Right cardiac atrium (tissue), 5 donors: Measurements from ENCODE around the gene PDZRN3. TPM values are rescaled to one million over a fixed set of nuclear protein-coding genes. Genes with fewer than 3 reads are reported as not detected.

ENCODE experiments used
- ATAC-seq, 2 donors: fragments of 200-7000 bp; cut with Tn5 transposase; one replicate each; pipeline versions ENCODE4 v1.8.0 to v1.9.1; 2020; ENCODE audit warnings: moderate library complexity in 2 of 2, mild to moderate bottlenecking in 1 of 2
- DNase-seq, 3 donors: peaks; one replicate each; pipeline ENCODE4 v3.0.0-alpha.2; 2020
- H3K27ac ChIP-seq: one replicate; pipeline ENCODE4 v1.5.1; 2013; ENCODE audit warnings: mild to moderate bottlenecking, low read length, control low read depth, moderate library complexity
- H3K27me3 ChIP-seq: one replicate; pipeline ENCODE4 v1.6.1; 2013; ENCODE audit not compliant: control insufficient read depth, insufficient read depth
- H3K4me1 ChIP-seq: one replicate; pipeline ENCODE4 v1.6.1; 2013; ENCODE audit warnings: low read length; ENCODE audit not compliant: control insufficient read depth, insufficient read depth
- H3K4me3 ChIP-seq: one replicate; pipeline ENCODE4 v1.5.1; 2013; ENCODE audit warnings: low read length, control low read depth
- H3K9me3 ChIP-seq: one replicate; pipeline ENCODE4 v1.6.1; 2013; ENCODE audit warnings: low read length; ENCODE audit not compliant: control insufficient read depth
- WGBS: extraction: QIAGEN DNeasy Blood & Tissue Kit; methylation state at CpG from one replicate; pipeline ENCODE4 v1.1.7; 2013; 5-methylcytosine and 5-hydroxymethylcytosine counted together
- intact Hi-C, 4 donors: fragments of 100-400 bp; cut with DNase I; formaldehyde crosslinking; loops; one replicate each; pipeline versions ENCODE4 v1.11.0 to v1.14.0; 2022 to 2023
- polyA plus RNA-seq: library from polyadenylated mRNA; stranded (reverse); fragments of 200-250 nt; gene quantifications from one replicate; pipeline ENCODE4 v1.2.3, GENCODE V29; 2013
- total RNA-seq, 4 donors: library from RNA; stranded (reverse); fragmentation: NEBNext Ultra II Directional; extraction: Animal tissue kit (Norgen Biotek cat#: 25700); gene quantifications; one replicate each; pipeline ENCODE4 v1.2.1, GENCODE V29; 2021
- donor health status: healthy with polysubstance abuse.
- donor health status: DM: no; HTN: yes; CAD: no.
- donor health status: DM: no; HTN: no; CAD: no.
- donor health status: DM: no; HTN: yes; CAD: no; lungs with severe emphysema.
- donor health status: DM: yes; HTN: yes; CAD: no.

PDZRN3 gene
- total and polyA plus RNA-seq, 5 donors, result 49.8 to 96.5 (median 70.1) TPM

DNA sequence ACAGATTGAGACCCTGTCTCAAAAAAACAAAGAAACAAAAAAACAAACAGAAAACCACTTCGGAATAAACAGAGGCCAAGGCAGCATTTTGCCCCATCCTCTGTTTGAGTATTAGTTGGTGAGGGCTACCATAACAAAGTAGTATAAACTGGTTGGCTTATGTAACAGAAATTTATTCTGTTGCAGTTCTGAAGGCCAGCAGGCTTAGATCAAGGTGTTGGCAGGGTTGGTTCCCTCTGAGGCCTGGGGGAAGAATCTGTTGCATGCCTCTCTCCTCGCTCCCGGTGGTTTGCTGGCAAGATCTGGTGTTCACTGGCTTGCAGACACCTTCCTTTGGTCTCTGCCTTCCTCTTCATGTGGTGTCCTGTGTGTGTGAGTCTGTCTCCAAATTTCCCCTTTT, 261.6 kb downstream of the PDZRN3 start:
- Histone ChIP-seq H3K9me3 (no peaks in the 10 kb centered on the region), H3K4me1 (no peaks in the 10 kb centered on the region), H3K4me3 (no peak overlapping the region), H3K27ac (no peak overlapping the region), H3K27me3 (no peaks in the 10 kb centered on the region)
- ATAC-seq (no peak), DNase-seq (no peak)
- intact Hi-C loops, result no loop called here
- WGBS, result 77% methylated on average over 3 of the region's 3 CpGs

DNA sequence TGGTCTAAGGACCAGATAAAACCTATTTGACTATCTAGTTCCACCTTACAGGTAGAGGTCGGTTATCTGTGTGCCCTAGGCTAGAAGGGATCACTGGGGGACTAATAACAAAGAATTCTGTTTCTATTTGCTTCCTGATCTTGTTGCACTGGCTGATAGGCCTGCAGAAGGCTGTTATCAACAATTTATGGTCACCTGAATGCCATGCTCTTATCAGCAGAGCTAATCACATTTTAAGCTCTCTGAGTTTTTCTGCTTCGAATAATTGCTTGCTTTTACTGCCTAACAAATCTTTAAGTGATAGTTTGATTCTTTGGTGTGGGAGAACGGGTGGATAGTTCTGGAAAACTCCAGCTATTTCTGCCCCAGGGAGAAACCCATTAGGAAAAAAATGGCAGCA, 263.1 kb downstream of the PDZRN3 start:
- no peak for ATAC-seq
- H3K4me3 ChIP-seq, result no peak overlapping the region
- 43% methylated on average over 3 of the region's 3 CpGs for WGBS

DNA sequence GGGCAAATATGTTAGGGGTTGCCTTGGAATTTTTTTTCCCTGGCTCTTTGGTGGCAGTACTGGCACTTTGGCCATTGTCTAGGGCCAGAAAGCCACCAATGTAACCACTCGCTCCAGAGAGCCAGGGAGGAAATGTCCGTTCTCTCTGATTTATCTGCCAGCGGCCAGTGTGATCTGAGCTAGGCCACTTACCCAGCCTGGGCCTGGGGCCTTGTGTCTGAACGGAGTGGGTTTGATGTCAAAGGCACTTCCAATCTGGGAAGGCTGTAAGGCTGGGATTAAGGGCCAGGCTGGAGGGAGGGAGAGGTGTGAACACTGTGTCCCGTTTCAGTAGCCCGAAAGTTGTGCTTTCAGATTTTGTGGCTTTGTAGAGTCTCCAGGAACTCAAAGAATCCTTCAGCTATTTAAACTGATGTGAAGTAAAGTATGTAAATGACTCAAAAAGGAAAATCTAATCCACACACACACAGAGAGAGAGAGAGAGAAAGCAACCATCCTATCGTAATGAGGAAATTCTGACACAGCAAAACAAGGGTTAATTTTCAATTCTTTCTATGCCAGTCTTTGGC, 271.0 kb downstream of the PDZRN3 start:
- ATAC-seq (no peak), DNase-seq (no peak)
- no peak overlapping the region for H3K27ac ChIP-seq
- no peak overlapping the region for H3K4me3 ChIP-seq
- intact Hi-C loops, result no loop called here
- WGBS, result 74% methylated on average over 7 of the region's 7 CpGs
- H3K4me1 ChIP-seq, result no peaks in the 10 kb centered on the region
- no peaks in the 10 kb centered on the region for H3K27me3 ChIP-seq
- no peaks in the 10 kb centered on the region for H3K9me3 ChIP-seq

More for the DNA sequence above, 263.1 kb downstream of the PDZRN3 start:
- H3K4me1 ChIP-seq, result no peaks in the 10 kb centered on the region
- H3K9me3 ChIP-seq, result no peaks in the 10 kb centered on the region
- no peak overlapping the region for H3K27ac ChIP-seq
- no peak for DNase-seq
- intact Hi-C loops, result no loop called here
- H3K27me3 ChIP-seq, result no peaks in the 10 kb centered on the region

DNA sequence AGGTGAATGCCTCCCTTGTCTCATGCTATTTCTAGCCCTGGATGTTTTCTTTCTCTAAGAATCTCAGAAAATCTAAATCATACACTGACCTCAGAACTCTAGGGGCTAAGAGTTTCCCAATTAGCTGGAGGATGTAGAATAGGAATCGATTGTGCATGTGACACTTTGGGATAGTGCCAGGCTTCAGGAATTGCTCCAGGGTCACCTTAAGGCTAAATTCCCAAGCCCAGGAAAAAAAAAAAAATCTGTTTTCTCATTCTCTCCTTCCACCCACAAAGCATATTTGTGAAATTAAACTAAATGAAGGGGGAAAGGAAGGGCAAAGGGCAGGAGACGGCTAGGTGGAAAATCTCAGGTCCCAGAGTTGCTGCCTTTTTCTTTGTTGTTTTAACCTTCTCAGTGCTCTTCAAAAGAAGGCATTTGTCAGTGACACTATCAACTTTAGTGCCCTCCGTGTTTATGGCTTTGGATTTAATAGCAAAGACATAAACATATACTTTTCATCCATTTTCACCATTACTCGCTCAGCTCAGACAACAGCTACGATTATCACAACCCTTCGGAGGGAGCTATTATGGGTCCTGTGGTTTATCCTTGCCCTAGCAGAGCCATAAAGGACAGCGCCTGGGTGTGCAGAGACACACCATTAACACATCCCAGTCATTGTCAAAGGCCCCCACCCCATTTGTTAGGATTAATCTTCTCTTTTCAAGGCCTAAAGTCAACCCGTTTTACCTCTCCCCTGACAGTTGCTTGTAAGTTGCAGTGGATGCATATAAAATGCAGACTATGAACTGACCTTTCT, 271.7 kb downstream of the PDZRN3 start:
- DNase-seq (no peak), ATAC-seq (no peak)
- H3K4me1 ChIP-seq, result no peaks in the 10 kb centered on the region
- no peaks in the 10 kb centered on the region for H3K9me3 ChIP-seq
- no peak overlapping the region for H3K4me3 ChIP-seq
- intact Hi-C loops, result no loop called here
- H3K27me3 ChIP-seq, result no peaks in the 10 kb centered on the region
- H3K27ac ChIP-seq, result no peak overlapping the region
- 74% methylated on average over 8 of the region's 8 CpGs for WGBS

DNA sequence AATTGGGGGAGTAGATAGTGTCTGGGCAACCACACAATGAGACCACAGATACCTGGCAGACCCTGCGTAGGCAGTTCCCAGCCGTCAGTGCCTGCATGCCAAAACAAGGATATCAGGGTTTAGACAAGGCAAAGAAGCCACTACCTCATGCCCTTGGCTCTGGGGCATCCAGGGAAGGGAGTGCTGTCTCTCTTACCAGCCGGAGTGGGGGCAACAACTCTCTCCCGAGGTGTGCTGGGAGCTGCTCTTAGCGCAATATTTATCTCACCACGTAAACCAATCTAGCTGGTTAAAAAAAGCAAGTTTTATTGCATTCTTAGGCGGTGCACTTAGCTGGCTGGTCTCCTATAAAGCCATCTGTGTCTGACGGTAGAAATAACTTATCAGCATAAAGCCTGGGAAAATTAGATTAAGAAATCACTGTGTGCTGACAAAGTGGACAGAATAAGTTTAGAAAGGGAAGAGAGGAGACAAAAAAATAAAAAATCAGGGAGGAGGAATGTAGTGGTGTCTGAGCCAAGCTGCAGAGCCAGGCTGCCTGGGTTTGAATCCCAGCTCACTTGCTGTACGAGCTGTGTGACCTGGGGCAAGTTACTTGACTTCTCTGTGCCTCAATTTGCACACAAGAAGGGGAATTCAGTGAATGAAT, 273.2 kb downstream of the PDZRN3 start:
- Histone ChIP-seq H3K27me3 (no peaks in the 10 kb centered on the region), H3K9me3 (no peaks in the 10 kb centered on the region), H3K4me1 (no peaks in the 10 kb centered on the region), H3K4me3 (no peak overlapping the region), H3K27ac (no peak overlapping the region)
- intact Hi-C loops, result no loop called here
- ATAC-seq (peak; percentile 81 to 89), DNase-seq (peak; percentile 25 to 68 (median 66))
- WGBS, result 32% methylated on average over 9 of the region's 9 CpGs

DNA sequence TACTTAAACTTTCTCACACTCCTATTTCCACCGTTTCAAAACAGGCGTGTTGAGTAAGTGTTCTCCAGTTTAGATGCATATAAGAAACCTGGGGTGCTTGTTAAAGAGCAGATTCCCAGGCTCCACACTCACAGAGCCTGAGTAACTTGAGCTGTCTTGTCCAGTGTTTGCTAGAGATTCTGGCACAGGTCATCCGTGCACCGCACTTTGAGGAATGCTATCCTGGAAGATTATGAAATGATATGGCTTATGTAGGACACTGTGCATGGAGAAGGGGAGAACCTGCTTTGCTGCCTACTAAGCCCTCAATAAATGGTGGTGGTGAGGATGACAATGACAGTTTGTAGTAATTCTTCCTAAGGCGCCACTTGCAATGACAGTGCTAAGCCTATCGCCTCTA, 273.7 kb downstream of the PDZRN3 start:
- ATAC-seq (no peak), DNase-seq (no peak)
- 41% methylated on average over 6 of the region's 6 CpGs for WGBS
- Histone ChIP-seq H3K9me3 (no peaks in the 10 kb centered on the region), H3K27ac (no peak overlapping the region), H3K4me1 (no peaks in the 10 kb centered on the region), H3K27me3 (no peaks in the 10 kb centered on the region), H3K4me3 (no peak overlapping the region)
- intact Hi-C loops, result no loop called here

DNA sequence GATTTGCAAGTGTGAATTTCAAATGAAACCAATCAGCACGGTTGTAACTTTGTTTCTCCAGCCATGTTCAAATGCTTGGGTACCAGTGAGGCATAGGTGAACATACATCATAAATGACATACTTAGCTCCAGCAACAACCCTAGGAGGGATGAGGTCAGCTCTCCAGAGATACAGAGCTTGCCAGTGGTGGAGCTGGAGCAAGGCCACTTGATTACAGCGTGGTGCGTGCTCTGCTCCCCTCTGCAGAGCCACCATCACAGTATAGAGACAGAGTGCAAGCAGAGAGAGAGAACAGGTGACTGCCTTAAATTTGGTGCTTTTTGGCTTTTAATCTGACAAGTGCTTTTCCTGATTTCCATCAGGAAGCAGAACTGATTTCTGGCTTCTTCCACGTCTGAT, 275.1 kb downstream of the PDZRN3 start:
- no peak overlapping the region for H3K27ac ChIP-seq
- no peaks in the 10 kb centered on the region for H3K9me3 ChIP-seq
- peak in 1 of 3 donors; percentile 45 for DNase-seq
- no peaks in the 10 kb centered on the region for H3K27me3 ChIP-seq
- WGBS, result 56% methylated on average over 4 of the region's 4 CpGs
- ATAC-seq, result peak; percentile 46 to 50
- intact Hi-C loops, result no loop called here
- no peaks in the 10 kb centered on the region for H3K4me1 ChIP-seq
- H3K4me3 ChIP-seq, result no peak overlapping the region

DNA sequence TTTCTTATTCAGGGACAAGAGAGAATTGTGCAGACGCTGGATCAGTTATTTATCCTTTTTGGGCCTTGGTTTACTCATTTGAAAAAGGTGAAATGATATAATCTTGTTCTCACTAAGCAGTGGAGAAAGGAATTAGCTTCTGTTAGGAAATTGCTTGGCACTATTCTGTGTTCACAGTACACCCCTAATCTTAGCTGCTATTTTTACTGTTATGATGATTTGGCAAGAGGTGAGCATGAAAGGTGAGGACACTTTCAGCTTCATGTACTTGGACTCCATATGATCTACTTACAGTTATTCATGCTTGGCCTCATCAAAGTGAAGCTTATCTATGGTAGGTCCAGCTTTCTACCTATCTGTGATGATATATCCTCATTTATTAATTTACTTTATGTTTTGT, 282.7 kb downstream of the PDZRN3 start:
- H3K27ac ChIP-seq, result no peak overlapping the region
- no peaks in the 10 kb centered on the region for H3K4me1 ChIP-seq
- DNase-seq, result no peak
- 73% methylated on average over 1 of the region's 1 CpG for WGBS
- H3K27me3 ChIP-seq, result no peaks in the 10 kb centered on the region
- H3K4me3 ChIP-seq, result no peak overlapping the region
- no peaks in the 10 kb centered on the region for H3K9me3 ChIP-seq
- intact Hi-C loops, result no loop called here
- peak; percentile 23 to 82 for ATAC-seq

DNA sequence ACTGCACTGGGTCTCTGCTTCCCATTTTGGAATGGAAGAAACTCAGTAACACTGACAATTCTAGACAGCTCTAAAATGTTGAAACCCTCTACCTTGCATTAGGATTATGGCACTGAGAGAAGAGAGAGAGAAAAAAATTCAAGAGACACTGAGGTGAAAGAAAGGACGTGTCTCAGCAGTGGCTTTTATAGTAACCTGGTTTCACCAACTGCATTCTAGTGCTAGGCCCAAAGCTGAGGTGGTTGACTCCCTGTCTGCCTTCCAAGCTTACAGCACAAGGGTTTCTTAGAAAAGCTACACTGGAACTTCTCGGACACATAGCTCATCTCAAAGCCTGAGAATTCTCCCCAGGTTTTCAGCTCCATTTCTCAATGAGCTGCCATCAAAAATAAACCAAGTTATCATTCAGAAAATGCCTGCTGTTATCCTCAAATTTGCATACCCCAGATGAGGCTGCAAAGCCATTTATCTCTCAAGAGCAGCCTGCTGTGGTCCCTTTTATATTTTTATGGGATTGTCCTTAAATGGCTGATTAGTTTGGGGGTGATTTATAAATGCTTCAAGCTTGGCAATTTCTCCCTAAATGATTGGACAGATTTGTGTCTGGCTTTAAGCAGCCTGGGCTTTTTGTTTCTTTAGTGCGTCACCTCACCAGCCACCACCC, 283.3 kb downstream of the PDZRN3 start:
- H3K27ac ChIP-seq, result no peak overlapping the region
- DNase-seq (no peak), ATAC-seq (peak in 1 of 2 donors; percentile 33)
- no peaks in the 10 kb centered on the region for H3K4me1 ChIP-seq
- H3K4me3 ChIP-seq, result no peak overlapping the region
- intact Hi-C loops, result no loop called here
- WGBS, result 76% methylated on average over 3 of the region's 3 CpGs
- H3K27me3 ChIP-seq, result no peaks in the 10 kb centered on the region
- no peaks in the 10 kb centered on the region for H3K9me3 ChIP-seq

DNA sequence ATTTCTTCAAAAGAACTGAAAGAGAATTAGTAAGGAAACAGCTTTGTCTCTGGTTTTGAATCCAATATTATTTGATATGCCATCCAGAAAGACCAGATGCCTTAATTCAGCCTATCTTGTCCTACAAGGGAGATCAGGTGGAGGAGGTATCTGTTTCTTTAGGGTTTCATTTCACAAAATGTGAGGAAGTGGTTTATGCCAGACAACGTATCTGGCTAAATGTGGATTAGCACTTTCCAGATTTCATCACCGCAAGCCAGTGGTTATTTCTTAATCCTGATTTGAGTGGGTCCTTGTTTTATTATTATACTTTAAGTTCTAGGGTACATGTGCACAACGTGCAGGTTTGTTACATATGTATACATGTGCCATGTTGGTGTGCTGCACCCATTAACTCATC, 292.2 kb downstream of the PDZRN3 start:
- WGBS, result 73% methylated on average over 3 of the region's 3 CpGs
- no peak overlapping the region for H3K4me3 ChIP-seq
- H3K27me3 ChIP-seq, result no peaks in the 10 kb centered on the region
- H3K9me3 ChIP-seq, result no peaks in the 10 kb centered on the region
- no peak for DNase-seq
- intact Hi-C loops, result no loop called here
- no peak overlapping the region for H3K27ac ChIP-seq
- ATAC-seq, result no peak
- H3K4me1 ChIP-seq, result no peaks in the 10 kb centered on the region
